GM10266 (cell line): Measurements from ENCODE around the gene PRELID3B.
A peak's percentile ranks its signal among the peaks of the same experiment; 100 is the strongest.

Experiments
- DNase-seq: peaks from one replicate; pipeline ENCODE4 v3.0.0; 2012; ENCODE audit errors: extremely low spot score
- TF ChIP-seq, protein P1 (sequence below): IDR thresholded peaks from 2 replicates; pipeline ENCODE4 v1.5.1; 2012; ENCODE audit warnings: mild to moderate bottlenecking, low read depth; ENCODE audit not compliant: control insufficient read depth, insufficient read depth; ENCODE audit errors: missing control alignments

Gene PRELID3B

GRCh38 chr20:59042151-59042795, at the start of gene PRELID3B:
PRELID3B (minus strand) TSS chr20:59042786; CDS start chr20:59042730, 56 bp downstream.
- TF ChIP-seq, protein P1, sequence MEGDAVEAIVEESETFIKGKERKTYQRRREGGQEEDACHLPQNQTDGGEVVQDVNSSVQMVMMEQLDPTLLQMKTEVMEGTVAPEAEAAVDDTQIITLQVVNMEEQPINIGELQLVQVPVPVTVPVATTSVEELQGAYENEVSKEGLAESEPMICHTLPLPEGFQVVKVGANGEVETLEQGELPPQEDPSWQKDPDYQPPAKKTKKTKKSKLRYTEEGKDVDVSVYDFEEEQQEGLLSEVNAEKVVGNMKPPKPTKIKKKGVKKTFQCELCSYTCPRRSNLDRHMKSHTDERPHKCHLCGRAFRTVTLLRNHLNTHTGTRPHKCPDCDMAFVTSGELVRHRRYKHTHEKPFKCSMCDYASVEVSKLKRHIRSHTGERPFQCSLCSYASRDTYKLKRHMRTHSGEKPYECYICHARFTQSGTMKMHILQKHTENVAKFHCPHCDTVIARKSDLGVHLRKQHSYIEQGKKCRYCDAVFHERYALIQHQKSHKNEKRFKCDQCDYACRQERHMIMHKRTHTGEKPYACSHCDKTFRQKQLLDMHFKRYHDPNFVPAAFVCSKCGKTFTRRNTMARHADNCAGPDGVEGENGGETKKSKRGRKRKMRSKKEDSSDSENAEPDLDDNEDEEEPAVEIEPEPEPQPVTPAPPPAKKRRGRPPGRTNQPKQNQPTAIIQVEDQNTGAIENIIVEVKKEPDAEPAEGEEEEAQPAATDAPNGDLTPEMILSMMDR: no peak
- peak; percentile 43 for DNase-seq

DNA sequence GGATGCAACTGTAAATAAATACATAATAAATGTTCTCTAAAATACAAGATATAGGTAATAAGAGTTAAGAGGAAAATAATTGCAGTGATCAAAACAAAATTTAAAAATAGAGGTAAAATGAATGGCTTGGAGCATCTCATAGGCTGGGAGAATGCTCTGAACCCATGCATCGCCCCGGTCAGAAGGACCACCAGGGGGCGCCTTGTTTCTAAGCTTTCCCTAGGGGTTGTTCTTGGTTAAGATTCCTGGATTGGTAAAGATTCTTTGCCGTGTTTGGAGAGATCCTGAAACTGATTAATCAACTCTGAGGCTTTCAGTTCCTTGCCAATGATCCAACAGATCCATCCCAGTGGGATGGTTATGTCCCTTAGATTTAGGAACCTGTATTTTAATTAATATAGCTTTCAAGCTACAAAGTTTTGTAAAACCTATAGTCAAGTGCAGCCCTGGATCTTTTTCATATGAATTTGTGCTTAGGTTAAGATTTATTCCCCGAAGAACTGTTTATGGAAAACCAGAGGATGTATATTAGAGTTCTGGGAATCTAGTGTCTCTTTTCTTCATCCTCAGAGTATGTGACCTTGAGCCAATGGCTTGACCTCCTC, 45.3 kb upstream of the PRELID3B start:
- TF ChIP-seq, protein P1: peak; percentile 84
- DNase-seq: peak; percentile 67

- DNase-seq: no peak
- TF ChIP-seq, protein P1: no peak
Observed at GRCh38 chr20:59086923-59087322, 44.3 kb upstream of the PRELID3B start.

DNA sequence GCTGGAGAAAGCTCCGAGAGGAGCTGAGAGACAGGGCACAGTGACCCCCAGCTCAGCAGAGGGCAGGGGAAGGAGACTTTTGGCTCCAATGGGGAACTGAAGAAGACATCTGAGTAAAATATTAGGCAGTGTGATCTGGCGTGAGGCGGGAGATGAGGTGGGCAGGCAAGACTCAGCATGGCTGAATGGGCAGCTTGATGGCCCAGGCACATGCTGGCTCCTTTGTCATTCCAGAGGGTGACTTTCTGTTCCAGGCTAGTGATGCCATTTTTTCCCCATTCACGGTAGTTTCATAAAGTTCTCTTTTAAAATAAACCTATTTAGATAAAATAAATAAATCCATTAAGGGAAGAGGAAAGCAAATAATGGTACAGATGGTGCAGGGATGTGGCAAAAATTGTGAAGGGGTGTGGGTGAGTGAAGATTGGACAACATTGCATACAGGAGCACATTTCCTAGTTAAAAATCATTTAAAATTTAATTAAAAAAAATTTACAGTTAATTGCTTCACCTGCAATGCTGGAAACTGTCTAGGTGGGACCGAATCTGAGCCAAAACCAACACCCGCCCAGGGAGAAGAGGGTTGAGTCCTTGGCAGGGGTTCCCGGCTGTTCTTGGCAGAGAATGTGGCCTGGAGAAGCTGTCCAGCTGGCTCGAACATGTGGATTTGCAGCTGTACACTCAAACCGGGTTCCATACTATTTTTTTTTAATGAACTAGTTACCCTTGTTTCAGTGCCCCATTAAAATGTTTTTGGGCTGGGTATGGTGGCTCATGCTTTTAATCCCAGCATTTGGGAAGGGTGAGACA, 41.7 kb upstream of the PRELID3B start:
- DNase-seq: no peak
- TF ChIP-seq, protein P1: no peak

- no peak for DNase-seq
- TF ChIP-seq, protein P1: no peak
Observed at GRCh38 chr20:59082981-59083380, 40.4 kb upstream of the PRELID3B start.

GRCh38 chr20:59082077-59082740, 39.6 kb upstream of the PRELID3B start:
- TF ChIP-seq, protein P1: no peak
- no peak for DNase-seq
